Activated CD8-positive, alpha-beta memory T cell treated with anti-CD3 and anti-CD28 coated beads for 4 hours (primary cell): ENCODE measurements around the gene NGLY1.

ENCODE experiments used
- DNase-seq, 2 donors: peaks; one replicate each; pipeline ENCODE4 v3.0.0-alpha.2; 2020; ENCODE audit warnings: low read depth in 2 of 2

Gene NGLY1

GRCh38 chr3:25782938-25783660 lies at the start of gene NGLY1:
Gene NGLY1 (minus strand): TSS chr3:25783443. CDS start chr3:25783390, 53 bp downstream.
- DNase-seq = peak; percentile 68 to 75

- no peak for DNase-seq
Measured at GRCh38 chr3:25831578-25831977, 48.3 kb upstream of the NGLY1 start.

- DNase-seq = no peak
Measured at GRCh38 chr3:25830373-25831280, 47.4 kb upstream of the NGLY1 start.

- DNase-seq = no peak
Measured at GRCh38 chr3:25826510-25826909, 43.3 kb upstream of the NGLY1 start.

- no peak for DNase-seq
Measured at GRCh38 chr3:25823314-25823713, 40.1 kb upstream of the NGLY1 start.

- no peak for DNase-seq
Measured at GRCh38 chr3:25821746-25822573, 38.7 kb upstream of the NGLY1 start.

GRCh38 chr3:25820816-25821486 lies 37.7 kb upstream of the NGLY1 start:
- no peak for DNase-seq

- DNase-seq = no peak
Measured at GRCh38 chr3:25820366-25820765, 37.1 kb upstream of the NGLY1 start.

- DNase-seq = no peak
Measured at GRCh38 chr3:25818335-25818734, 35.1 kb upstream of the NGLY1 start.

- no peak for DNase-seq
Measured at GRCh38 chr3:25817638-25818037, 34.4 kb upstream of the NGLY1 start.

GRCh38 chr3:25817107-25817506 lies 33.9 kb upstream of the NGLY1 start:
- no peak for DNase-seq

- no peak for DNase-seq
Measured at GRCh38 chr3:25812644-25813043, 29.4 kb upstream of the NGLY1 start.

- no peak for DNase-seq
Measured at GRCh38 chr3:25804676-25805075, 21.4 kb upstream of the NGLY1 start.

- no peak for DNase-seq
Measured at GRCh38 chr3:25803833-25804232, 20.6 kb upstream of the NGLY1 start.

GRCh38 chr3:25801786-25802185 lies 18.5 kb upstream of the NGLY1 start:
- DNase-seq = no peak

- DNase-seq = peak; percentile 86 to 91
Measured at GRCh38 chr3:25789596-25790556, 6.6 kb upstream of the NGLY1 start, which contains the start of gene OXSM. Gene OXSM (plus strand): TSS chr3:25790090. CDS start chr3:25791021, 931 bp downstream.

- DNase-seq = no peak
Measured at GRCh38 chr3:25789209-25789595, 6.0 kb upstream of the NGLY1 start.

GRCh38 chr3:25787689-25788088 lies 4.4 kb upstream of the NGLY1 start:
- DNase-seq = no peak

GRCh38 chr3:25785826-25786225 lies 2.6 kb upstream of the NGLY1 start:
- no peak for DNase-seq

- no peak for DNase-seq
Measured at GRCh38 chr3:25784971-25785370, 1.7 kb upstream of the NGLY1 start.
